ENCODE results near the gene GRID1.

DNA sequence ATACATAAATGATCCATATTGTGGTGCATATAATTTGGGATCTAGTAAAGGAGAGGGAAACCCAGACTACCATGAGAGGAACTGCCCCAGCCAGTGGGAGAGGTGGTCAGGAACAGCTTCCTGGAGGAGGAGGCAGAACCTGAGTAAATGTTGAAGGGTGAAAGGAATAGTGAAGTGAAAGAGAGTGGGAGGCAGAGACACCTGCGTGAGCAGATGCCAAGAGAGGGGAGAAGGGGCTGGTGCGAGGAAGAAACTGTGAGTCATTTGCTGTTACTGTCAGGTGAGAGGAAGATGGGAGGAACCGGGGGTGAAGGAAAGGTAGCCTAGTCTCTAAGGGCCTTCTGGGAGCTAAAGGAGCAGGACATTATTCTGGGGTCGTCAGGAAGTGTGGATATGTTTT, 294.8 kb downstream of the GRID1 start:
- TF ChIP-seq IKZF3 (tag by site-specific recombination; IDR thresholded peaks at IDR 0.05) (no peak), CTCF (tag by site-specific recombination; IDR thresholded peaks at IDR 0.05) (no peak), ZBTB21 (tag by site-specific recombination; IDR thresholded peaks at IDR 0.05) (no peak), OSR2 (tag by site-specific recombination; IDR thresholded peaks at IDR 0.05) (no peak)
